HG02759 (cell line): Measurements from ENCODE around the gene G3BP2.

ENCODE experiments used
- ATAC-seq: cut with Tn5 transposase; IDR thresholded peaks from one replicate; pipeline ENCODE4 v1.9.1; 2021; ENCODE audit warnings: mild to moderate bottlenecking, moderate library complexity; ENCODE audit not compliant: unreplicated experiment

Gene G3BP2

GRCh38 chr4:75644095-75644494, 29.1 kb downstream of the G3BP2 start:
- no peak for ATAC-seq

- no peak for ATAC-seq
Measured at GRCh38 chr4:75643651-75644050, 29.6 kb downstream of the G3BP2 start.

- ATAC-seq: no peak
Measured at GRCh38 chr4:75639124-75639695, 34.0 kb downstream of the G3BP2 start.

- ATAC-seq: no peak
Measured at GRCh38 chr4:75637827-75638226, 35.4 kb downstream of the G3BP2 start.

- ATAC-seq: no peak
Measured at GRCh38 chr4:75637176-75637575, 36.0 kb downstream of the G3BP2 start.

GRCh38 chr4:75634951-75635350, 38.3 kb downstream of the G3BP2 start:
- no peak for ATAC-seq

GRCh38 chr4:75634281-75634680, 38.9 kb downstream of the G3BP2 start:
- no peak for ATAC-seq

- no peak for ATAC-seq
Measured at GRCh38 chr4:75633846-75634245, 39.4 kb downstream of the G3BP2 start.

- no peak for ATAC-seq
Measured at GRCh38 chr4:75630937-75631329, 42.3 kb downstream of the G3BP2 start.

- ATAC-seq: peak; percentile 100
Measured at GRCh38 chr4:75630174-75630936, 42.9 kb downstream of the G3BP2 start, which contains the start of gene CDKL2. CDKL2 (minus strand) TSS chr4:75630528; CDS start chr4:75625988, 4,540 bp downstream.

GRCh38 chr4:75629239-75629638, 44.0 kb downstream of the G3BP2 start:
- ATAC-seq: no peak

- ATAC-seq: no peak
Measured at GRCh38 chr4:75623026-75623425, 50.2 kb downstream of the G3BP2 start.

- ATAC-seq: no peak
Measured at GRCh38 chr4:75621715-75622114, 51.5 kb downstream of the G3BP2 start.

- no peak for ATAC-seq
Measured at GRCh38 chr4:75612306-75612705, 60.9 kb downstream of the G3BP2 start.

- no peak for ATAC-seq
Measured at GRCh38 chr4:75605928-75606327, 67.3 kb downstream of the G3BP2 start.

GRCh38 chr4:75599647-75600046, 73.6 kb downstream of the G3BP2 start:
- no peak for ATAC-seq

- no peak for ATAC-seq
Measured at GRCh38 chr4:75598390-75598789, 74.8 kb downstream of the G3BP2 start.

GRCh38 chr4:75596061-75596460, 77.2 kb downstream of the G3BP2 start:
- ATAC-seq: no peak

GRCh38 chr4:75593393-75593792, 79.8 kb downstream of the G3BP2 start:
- ATAC-seq: no peak
